Activated T-cell treated with anti-CD3 and anti-CD28 coated beads for 1 hour (primary cell): ENCODE data around the gene PPP3R1.

Source experiments
- DNase-seq: peaks from one replicate; pipeline ENCODE4 v3.0.0-alpha.2; 2020; ENCODE audit warnings: low read depth

PPP3R1 gene

DNA sequence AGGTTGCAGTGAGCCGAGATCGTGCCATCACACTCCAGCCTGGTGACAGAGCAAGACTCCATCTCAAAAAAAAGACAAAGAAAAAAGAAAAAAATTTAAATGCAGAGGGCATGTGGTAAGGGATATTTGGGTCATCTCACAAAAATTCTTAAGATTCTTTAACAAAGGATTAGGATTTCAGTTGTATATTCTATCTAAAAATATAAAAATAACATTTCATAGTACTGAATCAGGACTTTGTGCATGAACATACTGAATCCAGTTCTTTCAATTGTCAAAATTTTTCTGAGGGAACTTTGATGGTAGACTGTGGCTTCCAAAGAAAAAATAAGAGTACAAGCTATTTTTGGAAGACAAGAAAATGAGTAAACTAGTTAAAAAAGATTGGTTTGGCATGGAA lies 6.5 kb upstream of the PPP3R1 start:
- DNase-seq, result no peak

DNA sequence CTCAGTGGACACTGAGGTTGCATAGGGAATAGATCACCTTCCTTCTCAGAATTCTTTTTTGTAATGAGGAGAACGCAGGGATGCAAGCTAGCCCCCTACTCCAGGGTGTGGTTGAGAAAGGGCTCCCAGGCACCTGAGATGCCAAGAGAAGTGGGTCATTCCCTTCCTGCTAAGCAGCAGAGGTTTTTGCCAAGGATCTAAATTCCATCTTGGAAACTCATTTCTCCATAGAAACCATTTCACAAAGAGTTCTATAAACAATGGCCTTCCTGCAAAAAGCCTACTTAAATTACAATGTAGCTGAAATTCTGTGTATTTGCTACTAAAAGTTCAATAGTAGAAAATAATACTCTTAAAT lies 3.7 kb upstream of the PPP3R1 start:
- DNase-seq, result no peak

DNA sequence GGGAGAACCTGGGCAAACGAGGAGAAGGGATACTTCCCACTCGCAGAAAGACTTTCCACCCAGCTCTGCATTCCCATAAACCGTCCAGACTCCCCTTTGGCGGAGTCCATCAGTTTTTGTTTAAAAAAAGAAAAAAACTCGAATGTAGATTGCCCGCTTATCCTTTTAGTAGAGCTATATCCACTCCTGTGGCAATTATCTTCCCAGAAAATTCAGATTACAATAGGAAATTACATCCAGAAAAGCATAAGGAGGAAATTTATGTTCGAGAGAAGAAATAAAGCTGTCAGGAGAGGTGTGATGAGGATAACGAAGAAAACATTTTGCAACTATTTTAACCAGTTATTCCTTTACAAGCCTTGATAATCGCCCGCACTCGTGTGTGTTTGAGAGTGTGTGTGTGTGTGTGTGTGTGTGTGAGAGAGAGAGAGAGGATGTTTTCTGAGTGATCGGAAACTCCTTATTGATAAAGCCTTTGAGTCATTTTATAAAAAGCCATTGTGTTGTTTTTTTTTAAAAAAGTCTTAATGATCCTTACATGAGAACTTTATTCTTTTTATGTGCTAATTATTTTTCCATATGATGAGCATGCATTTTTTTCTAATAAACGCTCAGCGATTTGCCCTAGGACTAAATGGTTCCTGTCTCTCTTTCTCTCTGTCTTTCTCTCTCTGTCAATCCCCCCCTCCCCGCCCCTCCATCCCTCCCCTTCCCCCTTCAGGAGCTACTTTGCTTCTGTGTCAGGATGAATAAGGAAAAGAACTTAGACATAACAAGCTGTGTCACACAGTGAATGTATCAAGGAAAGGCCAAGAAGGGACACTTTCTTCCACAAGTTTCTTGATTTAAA lies 1.1 kb upstream of the PPP3R1 start:
- no peak for DNase-seq

DNA sequence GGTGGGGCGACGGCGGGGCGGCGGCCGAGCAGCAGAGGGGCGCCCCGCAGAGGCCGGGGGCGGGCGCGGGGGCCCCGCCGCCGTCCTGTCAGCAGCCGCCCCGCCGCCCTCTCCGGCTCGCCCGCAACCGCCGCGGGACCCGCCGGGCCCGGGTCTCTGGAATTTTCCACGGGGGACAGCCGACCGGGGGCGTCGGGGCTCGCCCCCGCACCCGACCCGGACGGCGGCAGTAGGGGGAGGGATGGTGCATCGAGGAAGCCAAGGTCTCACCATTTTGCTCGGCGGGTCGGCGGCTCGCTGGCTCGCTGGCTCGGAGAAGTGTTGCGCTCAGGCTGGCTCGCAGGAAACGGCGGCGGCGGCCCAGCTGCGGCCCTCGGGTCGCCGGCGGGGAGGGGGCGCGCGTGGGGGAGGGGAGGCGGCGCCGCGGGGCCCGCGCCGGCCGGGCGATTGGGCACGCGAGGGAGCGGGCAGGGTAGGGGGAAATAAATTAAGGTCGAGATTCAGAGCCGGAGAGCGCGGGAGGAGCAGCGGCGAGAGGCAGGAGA lies 405 bp downstream of the PPP3R1 start:
- peak; percentile 23 for DNase-seq

DNA sequence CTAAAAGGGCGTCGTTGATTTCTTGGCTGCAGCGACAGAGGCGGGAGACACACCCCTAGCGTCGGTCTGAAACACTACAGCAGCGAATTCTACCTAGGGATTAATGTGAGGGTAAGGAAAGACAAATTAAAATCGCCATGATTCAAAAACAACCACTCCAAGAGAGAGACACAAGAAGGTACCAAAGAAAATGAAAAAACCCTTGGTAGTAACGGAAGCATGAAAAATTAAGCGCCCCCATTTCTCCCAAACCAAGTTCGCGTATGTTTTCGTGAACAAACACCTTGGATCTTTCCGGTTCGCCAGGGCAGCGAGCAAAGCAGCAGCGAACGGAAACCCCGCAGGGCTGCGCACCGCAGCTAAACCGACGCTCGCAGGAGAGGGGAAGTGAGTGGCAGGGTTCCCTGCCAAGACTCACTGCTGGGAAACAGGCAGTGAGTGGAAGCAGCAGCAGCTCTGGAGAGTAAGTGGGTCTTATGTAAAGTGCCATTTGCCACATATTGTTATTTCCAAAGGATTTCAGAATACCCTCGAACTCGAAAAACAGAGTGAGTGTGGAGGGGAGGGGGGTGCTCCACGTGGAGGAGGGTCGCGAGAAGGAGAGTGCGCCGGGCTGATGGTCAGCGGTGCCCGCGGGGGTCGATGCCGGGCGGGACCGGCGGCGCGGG lies 1.0 kb downstream of the PPP3R1 start:
- DNase-seq, result peak; percentile 63

DNA sequence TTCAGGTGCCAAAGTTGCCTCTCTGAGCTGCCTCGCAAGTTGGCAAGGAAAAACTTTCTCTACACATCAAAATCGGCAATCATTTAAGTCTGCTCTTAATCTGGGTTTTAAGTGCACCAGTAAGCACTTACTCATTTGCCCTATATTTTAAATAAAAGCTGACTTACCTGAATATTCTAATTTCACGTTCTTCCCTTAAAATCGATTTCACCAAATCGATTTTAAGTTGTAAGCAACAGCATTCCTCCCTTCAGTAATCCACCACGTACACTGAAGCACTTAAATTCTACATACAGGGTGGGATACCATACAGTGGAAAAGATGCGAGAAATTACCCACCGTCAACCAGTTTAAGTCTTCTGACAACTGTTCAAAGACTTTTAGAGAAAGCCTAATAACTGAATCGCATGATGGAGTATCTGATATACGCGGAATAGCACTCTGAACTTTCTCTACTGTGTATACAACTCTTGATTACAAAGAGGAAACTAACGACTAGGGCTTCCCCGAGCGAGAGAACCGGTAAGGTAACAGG lies 1.6 kb downstream of the PPP3R1 start:
- DNase-seq, result no peak

DNA sequence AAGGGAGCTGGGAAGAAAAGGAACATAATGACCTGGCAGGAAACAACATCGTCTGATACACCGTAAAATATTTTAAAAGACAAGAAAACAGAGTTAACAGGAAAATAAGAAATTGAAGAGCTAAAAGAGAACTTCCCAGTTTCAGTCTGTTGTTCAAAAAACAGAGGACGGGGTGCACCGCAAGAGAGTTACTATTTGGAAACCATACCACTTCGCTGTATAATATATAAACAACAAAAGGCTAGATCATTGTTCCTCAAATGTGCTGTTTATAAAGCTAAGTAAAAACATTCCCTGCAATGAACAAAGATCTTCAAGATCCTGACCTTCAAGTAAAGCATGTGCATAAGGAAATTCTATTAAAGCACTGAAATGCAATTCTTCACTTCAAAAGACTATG lies 2.1 kb downstream of the PPP3R1 start:
- no peak for DNase-seq

DNA sequence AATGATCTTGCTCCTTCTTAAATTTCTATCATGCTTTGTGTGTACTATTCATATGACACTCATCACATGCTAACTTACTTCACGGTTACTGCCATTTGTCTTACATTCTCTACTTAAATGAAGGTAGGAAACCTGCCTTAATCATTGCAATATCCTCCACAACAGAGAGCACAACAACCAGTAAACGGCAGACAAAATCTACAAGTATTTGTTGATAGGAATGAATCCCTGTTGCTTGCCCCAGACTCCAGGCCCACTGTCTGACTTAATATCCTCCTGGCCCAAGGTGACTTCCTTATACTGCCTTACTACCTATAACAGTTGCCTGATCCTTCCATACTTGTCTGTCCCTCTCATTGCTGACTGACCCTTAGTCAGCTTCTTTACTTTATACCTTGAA lies 3.5 kb downstream of the PPP3R1 start:
- no peak for DNase-seq

DNA sequence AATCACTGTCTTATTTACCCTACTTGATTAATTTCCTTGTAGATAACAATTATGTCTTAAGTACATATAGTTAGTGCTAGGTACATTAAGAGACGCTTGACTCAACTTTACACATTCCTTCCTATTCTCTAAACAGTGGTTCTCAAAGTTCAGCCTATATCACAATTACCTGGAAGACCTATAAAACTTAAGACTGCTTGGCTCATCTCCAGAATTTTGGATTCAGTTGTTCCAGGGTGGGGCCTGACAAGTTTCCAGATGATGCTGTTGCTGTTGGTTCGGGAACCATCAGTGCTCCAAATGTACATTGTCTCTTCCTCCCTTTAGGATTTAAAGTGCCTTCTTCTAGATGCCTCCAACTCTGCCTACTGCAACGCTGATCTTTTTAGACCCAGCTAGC lies 4.0 kb downstream of the PPP3R1 start:
- DNase-seq, result no peak

DNA sequence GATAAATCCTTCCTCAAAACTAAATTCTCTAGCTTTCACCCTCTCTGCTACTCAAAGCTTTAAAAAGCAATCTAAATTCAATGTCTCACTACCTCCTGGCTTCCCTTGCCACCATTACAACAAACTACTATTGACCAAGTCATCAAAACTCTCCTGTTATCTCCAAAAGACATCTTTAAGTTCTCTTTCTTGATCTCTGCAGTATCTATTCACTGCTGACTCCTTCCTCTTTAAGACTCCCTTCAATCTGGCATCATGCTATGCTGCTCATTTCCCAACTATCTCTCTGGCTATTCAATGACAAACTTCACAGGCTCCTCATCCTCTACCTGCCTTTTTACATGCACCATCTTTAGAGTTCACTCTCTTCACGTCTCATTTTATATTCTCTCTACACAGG lies 5.9 kb downstream of the PPP3R1 start:
- DNase-seq, result no peak

DNA sequence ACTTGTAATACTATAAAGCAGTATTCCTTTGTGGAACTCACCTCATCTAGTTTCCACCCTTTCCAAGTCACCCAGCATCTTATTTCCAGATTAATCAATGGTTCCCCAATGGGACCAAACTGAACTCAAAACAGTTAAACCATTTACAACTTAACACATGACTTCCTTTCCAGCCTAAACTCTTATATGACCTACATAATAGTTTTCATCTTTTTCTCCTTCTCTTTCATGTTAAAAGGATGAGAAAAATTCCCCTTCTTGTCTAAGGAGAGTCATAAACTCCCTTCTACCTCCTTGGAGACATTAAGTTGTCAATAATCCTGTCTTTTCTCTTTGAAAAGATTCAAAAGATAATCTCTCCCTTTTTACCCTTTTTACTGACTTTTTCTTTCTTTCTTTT lies 6.7 kb downstream of the PPP3R1 start:
- no peak for DNase-seq

DNA sequence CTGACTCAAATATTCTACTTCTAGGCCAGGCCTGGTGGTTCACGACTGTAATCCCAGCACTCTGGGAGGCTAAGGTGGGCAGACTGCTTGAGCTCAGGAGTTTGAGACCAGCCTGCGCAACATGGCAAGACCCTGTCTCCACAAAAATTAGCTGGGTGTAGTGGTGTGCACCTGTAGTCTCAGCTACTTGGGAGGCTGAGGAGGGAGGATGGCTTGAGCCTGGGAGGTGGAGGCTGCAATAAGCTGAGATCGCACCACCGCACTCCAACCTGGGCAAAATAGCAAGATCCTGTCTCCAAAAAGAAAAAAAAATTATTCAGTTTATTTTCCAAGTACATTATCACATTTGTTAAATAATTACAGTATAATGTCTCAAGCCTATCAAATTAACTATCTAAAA lies 7.3 kb downstream of the PPP3R1 start:
- DNase-seq, result no peak

DNA sequence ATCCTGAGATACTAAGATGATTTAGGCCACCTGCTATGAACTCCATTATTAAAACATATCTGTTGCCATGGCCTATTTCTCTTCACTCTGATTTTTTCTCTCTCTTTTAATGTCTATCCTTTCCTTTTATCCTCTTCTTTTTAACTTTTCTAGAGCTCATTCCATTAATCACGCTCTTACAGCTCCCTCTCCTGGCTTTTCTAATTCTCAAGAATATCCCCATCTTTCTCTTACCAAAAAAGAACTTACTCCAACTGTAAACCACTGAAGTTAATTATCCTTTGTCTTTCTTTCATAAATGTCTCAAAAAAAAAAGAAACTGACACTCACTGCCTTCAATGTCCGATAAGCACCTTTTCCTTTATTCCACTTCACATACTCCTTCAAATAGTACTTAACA lies 7.9 kb downstream of the PPP3R1 start:
- no peak for DNase-seq

DNA sequence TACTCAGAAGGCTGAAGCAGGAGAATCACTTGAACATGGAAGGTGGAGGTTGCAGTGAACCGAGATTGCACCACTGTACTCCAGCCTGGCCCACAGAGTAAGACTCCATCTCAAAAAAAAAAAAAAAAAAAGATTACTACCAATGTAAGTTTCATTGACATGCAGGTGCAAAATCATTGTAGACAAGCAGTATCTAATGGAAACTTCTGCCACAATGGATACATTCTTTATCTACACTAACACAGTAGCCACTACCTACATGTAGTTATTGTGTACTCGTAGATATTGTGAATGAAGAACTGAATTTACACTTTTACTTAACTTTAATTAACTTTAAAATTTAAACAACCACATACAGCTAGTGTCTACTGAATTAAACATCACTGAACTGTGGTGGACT lies 10.6 kb downstream of the PPP3R1 start:
- no peak for DNase-seq

DNA sequence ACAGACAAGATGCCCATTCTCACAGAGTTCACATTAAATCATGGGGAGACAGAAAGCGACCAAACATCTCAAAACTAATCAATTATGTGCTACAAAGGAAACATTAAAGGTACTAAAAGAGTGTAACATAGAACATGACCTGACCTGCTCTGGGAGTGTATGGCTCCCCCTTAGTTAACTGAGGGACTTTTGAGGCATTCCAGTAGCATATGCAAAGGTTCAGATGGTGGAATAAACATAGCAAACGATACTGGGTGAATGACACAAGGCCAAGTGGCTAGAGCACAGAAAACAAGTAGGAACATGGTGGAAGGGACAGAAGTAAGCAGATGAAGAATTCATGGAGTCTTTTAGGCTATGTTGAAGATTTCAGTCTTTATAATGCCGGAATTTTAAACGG lies 11.9 kb downstream of the PPP3R1 start:
- no peak for DNase-seq

DNA sequence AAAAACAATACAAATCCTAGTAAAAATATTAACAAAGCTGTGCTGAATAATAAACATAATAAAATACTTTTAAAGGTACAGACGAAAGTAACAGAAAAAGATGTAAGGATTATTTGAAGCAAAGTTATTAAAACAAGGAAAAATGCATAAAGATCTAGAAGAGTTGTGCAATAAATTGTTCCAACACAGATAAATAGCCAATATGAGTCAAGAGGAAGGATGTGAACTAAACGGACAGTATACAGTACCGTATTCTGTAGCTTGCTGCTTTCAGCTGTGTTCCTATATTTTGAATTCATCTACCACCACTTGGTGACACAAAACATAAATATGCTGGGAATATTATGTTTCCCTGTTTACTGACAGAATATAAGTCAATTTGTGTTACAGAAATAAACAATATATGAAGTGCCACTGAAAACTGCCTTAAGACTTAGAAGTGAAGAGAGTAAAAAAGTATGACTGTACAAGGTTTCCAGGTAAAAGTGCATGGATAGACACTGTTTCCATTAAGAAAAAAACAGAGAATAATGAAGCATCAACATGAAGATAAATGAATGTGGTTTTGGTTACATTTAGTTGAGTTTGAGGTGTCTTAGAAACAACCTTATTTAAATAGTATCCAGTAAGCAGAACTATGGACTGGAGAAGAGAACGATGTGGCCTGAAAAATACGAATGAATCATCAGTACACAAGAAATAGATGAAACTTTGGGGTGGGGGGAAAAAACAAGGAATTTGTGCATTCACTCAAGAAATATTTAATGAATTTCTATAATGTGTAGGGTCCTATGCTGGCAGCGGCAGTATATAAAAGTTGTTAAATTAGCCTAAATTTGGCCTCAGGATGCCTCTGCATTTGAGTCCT lies 13.1 kb downstream of the PPP3R1 start:
- no peak for DNase-seq

DNA sequence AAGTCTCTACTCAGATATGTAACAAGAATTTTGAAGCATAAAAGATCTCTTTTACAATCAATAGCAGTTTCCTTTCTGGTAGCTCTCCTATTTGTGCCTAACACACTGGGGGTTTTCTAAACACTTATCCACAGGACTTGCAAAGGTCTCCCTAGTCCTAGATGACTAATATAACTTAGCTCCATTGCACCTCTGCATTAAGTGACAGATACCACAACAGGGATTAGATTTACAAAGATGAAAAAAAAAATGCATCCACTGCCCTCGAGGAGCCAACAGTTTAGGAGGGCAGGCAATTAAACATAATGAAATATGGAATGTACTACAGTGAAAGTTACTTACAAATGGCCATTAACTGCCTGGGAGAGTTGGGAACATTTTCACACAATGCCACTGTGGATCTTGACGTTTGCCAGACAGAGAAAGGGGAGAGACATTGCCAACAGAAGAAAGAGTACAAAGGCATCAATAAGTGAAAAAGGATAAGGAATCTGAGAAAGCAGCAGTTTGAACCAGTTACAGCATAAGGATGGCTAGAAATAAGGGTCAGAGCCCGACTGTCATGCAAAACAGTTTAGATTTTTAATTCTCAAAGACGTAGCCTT lies 14.3 kb downstream of the PPP3R1 start:
- no peak for DNase-seq

DNA sequence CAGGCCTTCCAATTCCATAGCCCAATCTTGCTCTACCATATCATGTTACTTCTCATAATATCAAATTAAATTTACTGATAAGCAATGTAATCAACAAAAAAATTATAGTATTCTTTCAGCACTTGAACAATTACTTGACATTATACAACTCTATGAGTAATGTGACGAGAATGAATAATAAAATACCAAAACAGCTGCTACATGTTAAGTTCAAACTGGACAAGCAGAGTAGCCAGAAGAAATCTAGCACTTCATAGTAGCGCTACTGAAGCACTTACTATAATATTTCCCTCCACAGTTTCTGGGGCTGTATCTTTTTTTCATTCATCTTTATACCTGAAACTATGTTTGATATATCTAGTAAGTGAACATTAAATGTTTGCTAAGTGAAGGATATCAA lies 14.9 kb downstream of the PPP3R1 start:
- no peak for DNase-seq

DNA sequence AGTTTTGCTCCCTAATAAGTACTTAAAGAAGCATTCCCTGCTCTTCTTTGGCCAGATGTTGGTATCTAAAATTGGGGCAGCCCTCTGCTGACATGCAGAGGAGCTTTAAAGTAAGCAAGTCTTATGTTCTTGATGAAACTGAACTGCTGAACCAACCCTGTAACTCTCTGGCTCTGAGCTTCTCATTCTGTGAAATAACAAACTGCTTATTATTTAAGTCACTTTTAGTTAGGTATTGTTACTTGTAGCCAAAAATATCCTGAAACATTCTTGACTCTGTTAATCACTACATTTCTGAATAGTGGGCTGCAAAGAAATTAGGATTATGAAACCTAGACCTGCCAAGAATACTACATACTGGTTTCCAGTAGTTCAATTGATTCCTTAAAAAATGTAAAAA lies 15.5 kb downstream of the PPP3R1 start:
- DNase-seq, result no peak

DNA sequence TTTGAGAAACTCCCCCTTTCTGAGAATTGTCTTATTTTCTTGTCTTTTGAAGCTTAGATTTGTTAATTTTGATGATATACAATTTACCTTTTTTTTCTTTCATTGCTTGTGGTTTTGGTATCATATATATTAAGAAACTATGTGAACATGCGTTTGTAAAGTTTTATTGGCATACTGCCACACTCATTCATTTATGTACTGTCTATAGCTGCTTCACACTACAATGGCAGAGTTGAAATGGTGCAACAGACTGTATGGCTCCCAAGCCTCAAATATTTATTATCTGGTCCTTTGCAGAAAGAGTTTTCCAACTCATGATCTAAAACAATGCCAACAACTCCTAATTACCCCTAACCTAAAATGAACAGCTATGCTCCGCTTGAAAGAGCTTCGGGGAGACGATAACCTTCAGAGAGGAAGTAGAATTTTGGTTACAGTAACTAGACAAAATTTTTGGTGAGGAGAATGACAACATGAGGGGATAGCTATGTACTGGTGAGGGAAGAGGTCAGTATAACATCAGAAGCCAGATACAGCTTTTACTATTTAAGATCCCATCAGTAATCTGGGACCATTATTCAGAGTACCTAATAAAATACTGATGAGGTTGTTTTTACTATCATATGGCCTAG lies 16.1 kb downstream of the PPP3R1 start:
- no peak for DNase-seq

DNA sequence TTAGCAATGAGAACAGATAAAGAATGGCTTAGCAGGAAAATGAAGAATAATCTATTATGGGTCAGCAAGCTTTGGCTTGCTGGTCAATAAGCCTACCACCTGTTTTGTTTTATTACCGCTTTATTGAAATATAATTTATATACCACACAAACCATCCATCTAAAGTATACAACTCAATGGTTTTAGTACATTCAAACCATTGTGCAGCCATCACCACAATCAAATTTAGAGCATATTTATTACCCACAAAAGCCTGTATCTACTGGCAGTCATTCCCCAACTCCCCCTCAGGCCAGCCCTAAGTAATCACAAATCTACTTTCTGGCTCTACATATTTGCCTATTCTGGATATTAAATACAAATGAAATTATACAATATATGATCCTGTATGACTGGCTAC lies 17.2 kb downstream of the PPP3R1 start:
- DNase-seq, result no peak

DNA sequence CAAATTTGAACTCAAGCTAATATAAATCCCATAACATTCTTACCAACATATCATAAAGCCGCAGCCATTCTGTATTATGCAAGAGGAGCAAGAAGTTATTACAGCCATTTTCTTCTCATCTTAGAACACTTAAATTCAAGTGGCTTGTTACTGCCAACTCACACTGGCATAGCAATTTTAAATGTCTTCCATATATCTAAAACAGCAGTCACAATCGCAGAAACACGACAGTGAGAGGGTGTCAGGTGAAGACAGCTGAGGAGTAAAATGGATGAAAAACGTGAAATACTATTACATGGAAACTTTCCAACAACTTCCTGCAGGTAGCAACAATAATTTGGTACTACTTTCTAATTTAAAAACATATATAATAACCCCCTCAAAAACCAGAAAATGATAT lies 17.9 kb downstream of the PPP3R1 start:
- no peak for DNase-seq
